ENCODE results near the gene SHLD1. TPM values are rescaled to one million over a fixed set of nuclear protein-coding genes. Genes with fewer than 3 reads are reported as not detected.

Gene SHLD1
- total RNA-seq, 2 donors from 2014 or later: 8.6 to 12.9 TPM

DNA sequence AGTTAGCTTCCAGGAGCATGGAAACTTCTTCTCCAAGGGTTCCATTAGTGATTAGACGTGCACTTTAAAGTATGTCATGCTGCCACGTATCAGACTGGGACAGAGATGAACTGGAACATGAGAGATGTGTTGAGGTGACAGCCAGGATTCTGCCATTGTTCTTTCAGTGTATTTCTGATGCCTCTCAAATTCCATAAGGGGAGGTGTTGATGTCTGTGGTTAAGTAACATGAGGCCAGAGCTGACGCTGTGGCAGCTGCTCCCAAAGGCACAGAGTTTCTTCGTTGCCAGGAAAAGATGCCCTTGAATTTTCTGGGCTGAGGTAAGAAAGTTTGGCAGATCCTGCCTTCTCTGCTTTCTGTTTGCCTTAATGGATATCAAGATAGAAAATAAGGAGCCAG lies 136.6 kb downstream of the SHLD1 start:
- no peak for ATAC-seq (replicated peaks)
- Mint-ChIP-seq H3K4me1 (peaks cover 5% of the 10 kb centered on the region), H3K27ac (no peak overlapping the region), H3K4me3 (no peak overlapping the region), H3K27me3 (peaks cover 3% of the 10 kb centered on the region), H3K36me3 (ENCODE audit: low read depth) (no peaks in the 10 kb centered on the region), H3K9me3 (no peaks in the 10 kb centered on the region)

DNA sequence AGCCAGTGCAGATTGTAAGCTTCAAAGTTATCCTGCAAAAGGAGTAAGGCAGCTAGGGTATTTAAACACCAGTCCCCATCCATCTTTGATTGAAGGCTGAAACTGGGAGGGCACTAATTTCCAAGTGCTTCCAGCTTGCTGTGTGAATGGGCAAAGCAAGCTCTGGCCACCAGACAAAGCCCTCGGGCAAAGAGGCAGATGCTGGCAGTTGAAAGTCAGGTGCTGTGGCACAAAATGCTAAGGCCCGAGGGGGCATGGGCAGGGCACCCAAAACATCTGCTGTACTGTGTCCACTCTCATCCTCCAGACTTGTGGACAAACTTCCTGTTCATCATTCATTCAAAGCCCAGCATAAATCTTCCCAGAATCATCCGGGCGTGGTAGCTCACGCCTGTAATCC lies 137.2 kb downstream of the SHLD1 start:
- no peak for ATAC-seq (replicated peaks)
- Mint-ChIP-seq H3K36me3 (ENCODE audit: low read depth) (no peaks in the 10 kb centered on the region), H3K27me3 (peaks cover 3% of the 10 kb centered on the region)

DNA sequence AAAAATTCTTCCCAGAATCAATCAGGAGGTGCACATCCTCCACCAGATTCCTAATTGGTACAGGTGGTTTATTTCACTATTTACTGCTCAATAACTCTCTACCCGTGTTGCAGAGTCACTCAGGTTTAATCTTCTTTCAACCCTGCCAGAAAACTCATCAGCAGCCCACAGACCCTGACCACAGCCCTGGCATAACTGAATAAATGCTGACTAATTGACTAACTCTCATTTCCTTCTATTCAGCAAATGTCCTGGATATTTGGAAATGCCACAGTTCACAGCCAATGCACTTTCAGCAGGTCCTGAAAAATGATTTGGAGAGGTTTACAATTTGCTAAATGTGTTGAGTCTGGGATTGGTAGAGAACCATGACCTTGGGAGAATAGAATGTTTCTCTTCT lies 137.8 kb downstream of the SHLD1 start:
- peaks cover 2% of the 10 kb centered on the region for H3K4me1 Mint-ChIP-seq
- no peak overlapping the region for H3K4me3 Mint-ChIP-seq
- H3K36me3 Mint-ChIP-seq (ENCODE audit: low read depth): no peaks in the 10 kb centered on the region
- H3K27ac Mint-ChIP-seq: no peak overlapping the region
- no peak for ATAC-seq (replicated peaks)
- peaks cover under 1% of the 10 kb centered on the region for H3K27me3 Mint-ChIP-seq
- H3K9me3 Mint-ChIP-seq: no peaks in the 10 kb centered on the region

More for the DNA sequence above, 137.2 kb downstream of the SHLD1 start:
- H3K27ac Mint-ChIP-seq: no peak overlapping the region
- peaks cover 5% of the 10 kb centered on the region for H3K4me1 Mint-ChIP-seq
- H3K4me3 Mint-ChIP-seq: no peak overlapping the region
- H3K9me3 Mint-ChIP-seq: no peaks in the 10 kb centered on the region

DNA sequence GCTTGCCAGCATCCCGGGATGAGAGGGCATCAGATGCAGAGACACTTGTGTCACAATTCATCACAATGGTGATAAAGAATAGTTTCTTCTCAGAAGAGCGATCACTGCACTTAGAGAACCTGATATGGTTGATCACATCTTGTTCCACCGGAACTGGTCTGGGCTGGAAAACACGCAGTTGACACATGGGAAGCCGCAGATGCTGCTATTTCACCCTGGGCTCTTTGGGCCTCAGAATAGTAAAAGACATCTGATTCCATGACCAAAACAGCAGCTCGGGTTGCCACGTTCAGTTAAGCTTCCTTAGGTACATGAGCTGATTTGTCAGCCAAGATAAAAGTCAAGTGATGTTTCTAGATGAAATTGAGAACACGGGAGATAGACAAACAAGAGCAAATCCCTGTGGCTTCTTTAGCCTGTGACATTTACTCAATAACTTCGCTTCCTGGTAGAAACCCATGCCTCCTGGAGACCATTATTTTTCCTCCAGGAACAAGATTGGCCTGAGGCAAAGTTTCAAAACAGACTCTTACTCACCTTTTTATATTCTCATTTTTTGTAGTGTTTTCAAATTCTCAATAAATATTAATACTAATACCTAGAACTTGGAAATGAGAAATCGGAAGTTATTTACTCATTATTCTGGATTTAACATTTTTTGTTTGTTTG lies 140.7 kb downstream of the SHLD1 start:
- Mint-ChIP-seq H3K27me3 (peaks cover 5% of the 10 kb centered on the region), H3K27ac (no peak overlapping the region), H3K4me3 (no peak overlapping the region), H3K36me3 (ENCODE audit: low read depth) (no peaks in the 10 kb centered on the region), H3K9me3 (peaks cover 3% of the 10 kb centered on the region), H3K4me1 (no peaks in the 10 kb centered on the region)
- no peak for ATAC-seq (replicated peaks)

DNA sequence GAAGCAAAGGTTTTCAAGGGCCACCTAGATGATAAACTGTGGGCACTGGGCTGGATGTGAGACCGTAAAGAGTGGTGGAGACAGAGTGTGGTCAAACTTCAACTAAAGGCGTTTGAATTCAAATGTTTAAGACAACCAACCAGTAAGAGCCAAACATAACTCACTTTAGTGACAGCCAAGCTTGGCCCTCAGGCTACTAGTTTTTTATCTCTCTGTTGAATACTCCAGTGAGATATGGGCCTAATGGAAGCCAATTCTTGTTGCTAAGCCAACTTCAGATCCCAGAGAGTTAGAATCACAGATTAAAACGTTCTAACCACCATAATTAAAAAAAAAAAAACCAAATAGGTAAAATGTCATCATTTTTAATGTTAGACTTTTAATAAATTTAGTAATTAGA lies 142.9 kb downstream of the SHLD1 start:
- Mint-ChIP-seq H3K4me1 (no peaks in the 10 kb centered on the region), H3K4me3 (no peak overlapping the region), H3K27me3 (peaks cover 19% of the 10 kb centered on the region), H3K36me3 (ENCODE audit: low read depth) (no peaks in the 10 kb centered on the region), H3K9me3 (peaks cover 8% of the 10 kb centered on the region), H3K27ac (no peak overlapping the region)
- ATAC-seq (replicated peaks): no peak

DNA sequence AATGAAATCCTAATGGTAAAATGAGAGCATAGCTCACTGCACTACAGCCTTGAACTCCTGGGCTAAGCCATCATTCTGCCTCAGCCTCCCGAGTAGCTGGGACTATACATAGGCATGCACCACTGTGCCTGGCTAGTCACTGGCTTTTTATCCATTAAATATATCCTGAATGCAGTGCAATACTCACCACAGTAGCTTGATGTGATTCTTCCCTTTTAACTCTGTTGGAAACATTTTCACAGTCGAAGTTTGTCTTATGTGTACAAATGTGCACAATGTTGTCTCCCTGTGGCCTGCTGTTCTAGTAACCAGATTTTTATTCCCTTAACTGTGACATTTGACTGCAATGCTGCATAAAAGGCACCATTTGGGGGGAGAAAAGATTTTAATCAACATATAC lies 143.4 kb downstream of the SHLD1 start:
- Mint-ChIP-seq H3K9me3 (peaks cover 8% of the 10 kb centered on the region), H3K27ac (no peak overlapping the region), H3K4me3 (no peak overlapping the region), H3K36me3 (ENCODE audit: low read depth) (no peaks in the 10 kb centered on the region), H3K4me1 (no peaks in the 10 kb centered on the region), H3K27me3 (peaks cover 19% of the 10 kb centered on the region)
- no peak for ATAC-seq (replicated peaks)

DNA sequence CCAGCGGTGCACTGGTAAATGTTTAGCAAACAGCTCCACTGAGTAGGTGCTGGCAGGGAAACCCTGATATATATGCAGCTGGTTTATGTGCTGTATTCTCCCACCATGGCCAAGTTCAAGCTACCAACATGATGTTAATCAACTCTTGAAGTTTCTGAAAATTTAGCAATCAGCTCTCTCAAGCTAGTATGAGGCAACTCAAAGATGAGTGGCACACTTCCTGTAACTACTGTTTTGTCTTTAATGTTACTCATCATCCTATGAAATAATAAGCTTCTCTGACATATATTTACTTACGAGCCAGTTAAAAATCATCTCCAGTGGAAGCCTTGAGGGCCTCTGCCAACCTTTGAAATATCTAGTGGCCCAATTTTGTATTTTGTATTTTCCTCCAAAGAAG lies 145.4 kb downstream of the SHLD1 start:
- no peaks in the 10 kb centered on the region for H3K36me3 Mint-ChIP-seq (ENCODE audit: low read depth)
- no peak for ATAC-seq (replicated peaks)
- H3K4me1 Mint-ChIP-seq: no peaks in the 10 kb centered on the region
- no peak overlapping the region for H3K27ac Mint-ChIP-seq
- H3K9me3 Mint-ChIP-seq: peaks cover 8% of the 10 kb centered on the region
- H3K4me3 Mint-ChIP-seq: no peak overlapping the region
- peaks cover 19% of the 10 kb centered on the region for H3K27me3 Mint-ChIP-seq

DNA sequence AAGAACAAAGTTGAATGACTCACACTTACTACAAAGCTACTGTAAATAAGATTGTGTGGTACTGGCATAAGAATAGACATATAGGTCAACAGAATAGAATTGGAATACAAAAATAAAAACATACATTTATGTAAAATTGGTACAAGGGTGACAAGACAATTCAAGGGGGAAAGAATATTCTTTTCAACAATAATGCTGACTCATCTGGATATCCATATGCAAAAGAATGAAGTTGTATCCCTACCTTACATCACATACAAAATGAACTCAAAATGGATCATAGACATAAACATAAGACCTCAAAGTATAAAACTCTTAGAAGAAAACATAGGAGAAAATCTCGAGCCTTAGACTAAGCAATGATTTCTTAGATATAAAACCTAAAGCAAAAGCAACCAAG lies 149.2 kb downstream of the SHLD1 start:
- ATAC-seq (replicated peaks): no peak
- no peak overlapping the region for H3K4me3 Mint-ChIP-seq
- no peak overlapping the region for H3K27ac Mint-ChIP-seq
- peaks cover 21% of the 10 kb centered on the region for H3K27me3 Mint-ChIP-seq
- no peaks in the 10 kb centered on the region for H3K36me3 Mint-ChIP-seq (ENCODE audit: low read depth)
- H3K4me1 Mint-ChIP-seq: no peaks in the 10 kb centered on the region
- peaks cover 8% of the 10 kb centered on the region for H3K9me3 Mint-ChIP-seq

DNA sequence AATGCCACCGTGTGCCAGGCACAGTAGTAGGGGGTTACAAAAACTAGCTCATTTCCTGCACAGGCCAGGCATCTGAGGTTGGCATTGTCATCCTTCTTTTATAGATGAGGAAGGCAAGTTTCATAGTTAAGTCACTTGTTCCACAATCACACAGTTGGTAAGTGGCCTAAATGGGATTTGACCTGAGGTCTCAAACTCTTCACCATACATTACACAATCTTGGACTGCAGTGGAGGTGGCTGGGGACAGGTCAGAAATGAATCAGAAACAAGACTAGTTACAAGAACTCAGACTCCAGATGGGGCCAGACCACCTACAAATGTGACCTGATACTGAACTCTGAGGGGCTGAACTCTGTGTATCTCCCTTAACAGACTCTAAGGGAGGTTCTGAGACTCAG lies 150.7 kb downstream of the SHLD1 start:
- no peak overlapping the region for H3K27ac Mint-ChIP-seq
- H3K4me3 Mint-ChIP-seq: no peak overlapping the region
- peak; percentile 26 for ATAC-seq (replicated peaks)
- H3K36me3 Mint-ChIP-seq (ENCODE audit: low read depth): no peaks in the 10 kb centered on the region
- peaks cover 5% of the 10 kb centered on the region for H3K9me3 Mint-ChIP-seq
- peaks cover 20% of the 10 kb centered on the region for H3K27me3 Mint-ChIP-seq
- no peaks in the 10 kb centered on the region for H3K4me1 Mint-ChIP-seq

DNA sequence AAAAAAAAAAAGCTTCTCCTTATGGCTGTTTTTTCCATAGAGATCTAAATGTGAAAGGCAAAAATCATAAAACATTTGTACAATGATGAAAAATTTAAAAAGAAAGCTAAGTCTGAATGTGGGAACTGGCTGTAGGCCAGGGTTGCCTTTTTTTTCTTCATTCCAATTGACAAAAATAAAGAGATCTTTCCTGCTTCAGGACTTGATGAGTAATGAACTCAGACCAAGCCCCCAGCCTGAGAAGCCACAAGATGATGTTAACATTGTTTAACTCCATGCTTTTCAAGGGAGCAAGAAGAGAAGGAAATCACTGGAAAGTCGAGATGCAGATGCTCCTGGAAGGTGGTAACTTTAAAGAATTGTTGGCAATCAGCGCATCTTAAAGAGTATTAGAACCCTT lies 158.8 kb downstream of the SHLD1 start:
- Mint-ChIP-seq H3K36me3 (ENCODE audit: low read depth) (no peaks in the 10 kb centered on the region), H3K27me3 (peaks cover 52% of the 10 kb centered on the region), H3K27ac (no peak overlapping the region), H3K4me3 (no peak overlapping the region), H3K9me3 (no peaks in the 10 kb centered on the region), H3K4me1 (no peaks in the 10 kb centered on the region)
- no peak for ATAC-seq (replicated peaks)

DNA sequence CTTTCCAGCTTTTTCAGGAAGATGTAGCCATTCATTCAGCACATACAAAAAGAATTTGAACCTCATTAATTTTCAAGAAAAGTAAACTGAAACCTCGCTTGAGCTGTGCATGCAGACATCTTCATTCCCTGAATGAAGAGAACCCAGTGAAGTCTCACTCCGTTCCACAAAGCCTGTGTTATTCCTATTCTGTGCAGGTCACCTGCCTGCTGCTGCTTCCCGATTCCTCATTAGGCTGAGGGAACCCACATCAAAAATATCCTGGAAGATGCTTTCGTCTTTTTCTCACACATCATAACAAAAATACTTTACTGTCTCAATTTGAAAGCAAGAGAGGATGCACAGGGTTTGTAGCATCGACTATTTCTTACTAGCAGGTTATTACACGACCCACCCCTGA lies 160.0 kb downstream of the SHLD1 start:
- Mint-ChIP-seq H3K27ac (no peak overlapping the region), H3K27me3 (peaks cover 55% of the 10 kb centered on the region), H3K36me3 (ENCODE audit: low read depth) (no peaks in the 10 kb centered on the region), H3K4me1 (no peaks in the 10 kb centered on the region), H3K4me3 (peak overlapping the region; percentile 76), H3K9me3 (no peaks in the 10 kb centered on the region)
- no peak for ATAC-seq (replicated peaks)

DNA sequence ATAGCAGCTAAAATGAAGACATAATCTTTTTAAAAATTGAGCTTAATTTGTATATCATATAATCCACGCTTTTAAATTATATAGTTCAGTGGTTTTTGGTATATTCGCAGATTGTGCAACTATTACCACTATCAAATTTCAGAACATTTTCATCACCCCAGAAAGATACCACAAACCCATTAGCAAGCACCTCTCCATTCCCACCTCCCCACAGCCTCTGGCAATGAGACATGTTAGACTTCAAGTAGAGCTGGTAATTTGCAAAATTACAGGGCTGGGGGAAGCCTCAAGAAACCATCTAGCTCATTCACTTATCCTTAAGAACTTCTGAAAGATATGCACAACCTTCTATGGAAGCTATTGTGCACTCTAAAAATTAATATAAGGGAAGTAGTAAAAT lies 163.0 kb downstream of the SHLD1 start:
- Mint-ChIP-seq H3K9me3 (no peaks in the 10 kb centered on the region), H3K36me3 (ENCODE audit: low read depth) (no peaks in the 10 kb centered on the region), H3K4me1 (no peaks in the 10 kb centered on the region), H3K27ac (no peak overlapping the region), H3K4me3 (no peak overlapping the region), H3K27me3 (peaks cover 42% of the 10 kb centered on the region)
- no peak for ATAC-seq (replicated peaks)

Other genes with a start within 250 kb of the SHLD1 start
- gene GPCPD1, start 139.4 kb upstream of the SHLD1 start, total RNA-seq: 10 to 100 TPM; 15.6 to 29.4 TPM
- gene CHGB, start 161.1 kb downstream of the SHLD1 start, total RNA-seq: under 1 TPM; 0.32 to 0.52 TPM
- 10 to 100 TPM; 19.8 to 43.2 TPM for gene TRMT6, start 200.1 kb downstream of the SHLD1 start, total RNA-seq
- gene MCM8, start 200.3 kb downstream of the SHLD1 start, total RNA-seq: 10 to 100 TPM; 35.3 to 41.6 TPM

All from activated T-helper 17 cell treated with anti-CD3 and anti-CD28 coated beads, Interleukin-2, amount 50 U/mL, for 72 hours (primary cell).